ENCODE data around the gene NRIP1.
"Not testable (repeated sequence)": the region's sequence is repeated elsewhere in the genome, so short reads cannot be mapped to it uniquely, and the experiment has no call there.

Gene NRIP1

GRCh38 chr21:15037095-15037899, 27.5 kb downstream of the NRIP1 start:
- DNase-seq (ENCODE audit: low spot score) = no peak

GRCh38 chr21:15036189-15036588, 28.6 kb downstream of the NRIP1 start:
- no peak for DNase-seq (ENCODE audit: low spot score)

GRCh38 chr21:15034126-15034853, 30.5 kb downstream of the NRIP1 start:
- DNase-seq (ENCODE audit: low spot score) = no peak

- DNase-seq (ENCODE audit: low spot score) = no peak
Measured at GRCh38 chr21:15031790-15032357, 32.9 kb downstream of the NRIP1 start.

GRCh38 chr21:15031362-15031761, 33.4 kb downstream of the NRIP1 start:
- DNase-seq (ENCODE audit: low spot score) = not testable (repeated sequence)

- DNase-seq (ENCODE audit: low spot score) = not testable (repeated sequence)
Measured at GRCh38 chr21:15030861-15031260, 33.9 kb downstream of the NRIP1 start.

- no peak for DNase-seq (ENCODE audit: low spot score)
Measured at GRCh38 chr21:15029077-15029476, 35.7 kb downstream of the NRIP1 start.

GRCh38 chr21:15028186-15028585, 36.6 kb downstream of the NRIP1 start:
- DNase-seq (ENCODE audit: low spot score) = no peak

- no peak for DNase-seq (ENCODE audit: low spot score)
Measured at GRCh38 chr21:15027056-15027455, 37.7 kb downstream of the NRIP1 start.

- DNase-seq (ENCODE audit: low spot score) = no peak
Measured at GRCh38 chr21:15026370-15026769, 38.4 kb downstream of the NRIP1 start.

GRCh38 chr21:15023776-15024175, 41.0 kb downstream of the NRIP1 start:
- DNase-seq (ENCODE audit: low spot score) = no peak

- DNase-seq (ENCODE audit: low spot score) = no peak
Measured at GRCh38 chr21:15022608-15023261, 42.1 kb downstream of the NRIP1 start.

GRCh38 chr21:15020797-15021196, 44.0 kb downstream of the NRIP1 start:
- no peak for DNase-seq (ENCODE audit: low spot score)

- no peak for DNase-seq (ENCODE audit: low spot score)
Measured at GRCh38 chr21:15018382-15018781, 46.4 kb downstream of the NRIP1 start.

GRCh38 chr21:15015622-15016471, 49.0 kb downstream of the NRIP1 start:
- DNase-seq (ENCODE audit: low spot score) = no peak

GRCh38 chr21:15014221-15014620, 50.6 kb downstream of the NRIP1 start:
- DNase-seq (ENCODE audit: low spot score) = no peak

- no peak for DNase-seq (ENCODE audit: low spot score)
Measured at GRCh38 chr21:15011967-15012366, 52.8 kb downstream of the NRIP1 start.

GRCh38 chr21:15010645-15011044, 54.2 kb downstream of the NRIP1 start:
- DNase-seq (ENCODE audit: low spot score) = no peak

- DNase-seq (ENCODE audit: low spot score) = no peak
Measured at GRCh38 chr21:15009837-15010363, 54.9 kb downstream of the NRIP1 start.

GRCh38 chr21:15007716-15008296, 57.0 kb downstream of the NRIP1 start:
- no peak for DNase-seq (ENCODE audit: low spot score)

All from D341Med (cell line).